Subcutaneous adipose tissue (tissue), 4 donors: ENCODE measurements around the gene ERC1. TPM values are rescaled to one million over a fixed set of nuclear protein-coding genes. Genes with fewer than 3 reads are reported as not detected.

ENCODE experiments used
- CTCF ChIP-seq: fragments of 450-650 bp; IDR thresholded peaks from one replicate; pipeline ENCODE4 v1.5.1; 2016; ENCODE audit warnings: low read depth, mild to moderate bottlenecking, control low read depth, antibody characterized with exemption, moderate library complexity
- total RNA-seq, 4 donors: library from RNA; depleted of rRNA; stranded (reverse); fragments of >200 nt; gene quantifications; one replicate each; pipeline ENCODE4 v1.1.0, GENCODE V29; 2016

The ERC1 gene
- total RNA-seq, 4 donors from 2014 or later = 40.3 to 71.8 (median 62.3) TPM

DNA sequence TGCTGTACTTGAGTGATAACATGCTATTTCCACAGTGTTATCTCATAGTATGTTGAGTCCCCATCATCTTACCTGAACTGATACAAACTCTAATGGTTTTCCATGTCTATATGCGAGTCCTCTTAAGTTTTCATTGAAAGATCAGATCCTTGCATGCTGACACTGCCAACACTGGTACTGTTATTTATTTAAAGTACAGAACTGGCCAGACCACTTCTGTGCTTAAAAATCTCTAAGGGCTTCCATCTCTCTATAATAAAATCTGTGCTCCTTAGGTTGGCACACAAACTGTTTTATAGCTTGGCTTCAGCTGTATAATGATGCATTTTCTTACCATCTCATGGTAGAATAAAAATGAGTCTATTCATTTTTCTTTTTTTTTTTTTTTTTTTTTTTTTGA, 188.1 kb downstream of the ERC1 start:
- TF ChIP-seq CTCF = no peak

DNA sequence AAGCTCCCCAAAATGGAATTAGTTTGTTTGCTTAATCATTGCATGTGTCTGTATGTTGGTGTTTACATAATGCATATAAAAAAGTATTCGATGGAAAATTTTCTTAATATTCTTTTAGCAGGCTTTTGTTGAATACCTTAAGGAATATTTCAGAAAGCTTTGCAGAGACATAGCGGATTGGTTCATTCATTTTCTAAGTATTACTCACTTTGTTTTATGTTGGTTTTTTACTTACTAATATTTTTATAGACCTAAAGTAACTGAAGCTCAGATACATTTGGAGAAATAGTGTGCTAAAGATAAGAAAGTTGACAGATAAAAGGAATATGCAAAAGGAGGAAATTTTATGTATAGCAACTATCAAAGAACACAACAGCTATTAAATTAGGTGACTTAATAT, 191.0 kb downstream of the ERC1 start:
- no peak for TF ChIP-seq CTCF

- no peak for TF ChIP-seq CTCF
Observed at GRCh38 chr12:1184402-1184801, 193.4 kb downstream of the ERC1 start.

DNA sequence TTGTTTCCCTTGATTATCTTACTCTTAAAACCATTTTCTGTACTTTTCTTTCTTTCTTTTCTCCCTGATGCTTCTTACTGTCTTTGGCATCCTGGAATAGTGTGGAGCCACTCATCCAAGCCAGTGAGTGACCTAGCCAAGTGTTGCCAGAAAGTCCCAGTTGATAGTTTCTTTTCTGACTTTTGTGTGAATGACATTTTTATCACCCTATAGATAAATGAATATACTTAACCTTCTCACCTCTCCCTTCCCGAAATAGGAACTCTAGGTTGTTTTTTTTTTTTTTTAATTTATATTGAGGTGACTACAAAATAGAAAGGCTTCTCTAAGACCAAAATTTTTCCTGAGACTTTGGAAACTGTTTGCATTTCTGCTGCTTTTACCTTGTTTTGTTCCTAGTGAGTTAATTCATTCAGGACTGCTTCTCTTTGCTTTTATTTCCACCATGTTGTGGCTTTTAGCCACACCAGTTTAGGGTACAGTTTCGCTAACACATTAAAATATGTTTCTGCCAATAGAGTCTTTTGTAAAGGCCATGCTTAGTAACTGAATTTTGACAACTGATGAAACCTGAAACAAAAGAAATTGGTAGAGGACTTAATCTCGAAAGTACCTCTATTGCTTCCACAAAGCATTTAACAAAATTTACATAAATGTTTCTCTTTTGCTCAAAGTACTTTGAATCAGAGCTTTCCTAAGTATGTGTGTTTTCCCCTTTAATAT, 194.6 kb downstream of the ERC1 start:
- TF ChIP-seq CTCF = no peak

DNA sequence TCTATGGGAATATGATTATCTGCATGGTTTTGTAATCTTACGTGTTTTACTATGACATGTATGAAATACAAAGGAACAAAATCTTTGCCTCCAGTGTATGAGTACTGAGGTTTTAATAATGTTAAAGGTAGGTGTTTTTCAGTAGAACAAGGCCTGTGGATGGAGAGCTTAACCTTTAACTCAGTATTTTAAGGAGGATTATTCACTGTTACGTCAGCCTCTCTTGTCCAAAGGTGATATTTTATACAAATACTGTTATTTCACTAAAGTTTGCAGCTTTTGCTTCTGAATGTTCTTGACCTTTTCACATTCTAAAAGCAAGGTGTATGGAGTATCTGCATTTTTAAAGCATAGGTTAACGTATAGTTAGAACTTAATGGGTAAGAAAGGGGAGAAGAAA, 195.3 kb downstream of the ERC1 start:
- no peak for TF ChIP-seq CTCF

DNA sequence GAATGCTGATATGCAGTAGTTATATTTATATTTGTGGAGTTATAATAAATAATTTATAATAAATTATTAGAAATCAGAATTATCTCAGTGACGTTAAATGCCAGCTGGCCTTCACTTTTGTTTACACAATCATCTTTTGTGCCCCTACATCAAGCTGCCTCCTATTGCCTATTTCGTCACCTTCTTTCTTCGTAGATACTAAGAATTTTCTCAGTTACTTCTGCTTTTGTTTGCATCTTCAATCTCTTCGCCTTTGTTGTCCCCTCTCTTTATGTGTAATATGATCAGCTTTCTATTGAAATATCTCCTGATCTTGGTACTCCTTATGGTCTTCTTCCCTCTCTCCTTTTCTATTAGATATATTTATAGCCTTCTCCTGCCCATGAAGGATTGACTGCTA, 197.0 kb downstream of the ERC1 start:
- TF ChIP-seq CTCF = no peak

- no peak for TF ChIP-seq CTCF
Observed at GRCh38 chr12:1189163-1189562, 198.1 kb downstream of the ERC1 start.
